Astrocyte of the spinal cord (primary cell): ENCODE measurements around the gene ELP5.

Source experiments
- DNase-seq: peaks from one replicate; pipeline ENCODE4 v3.0.0; 2011; ENCODE audit warnings: low read depth, low spot score
- H3K4me3 ChIP-seq: 2 replicates; pipeline ENCODE4 v1.5.1; 2011; ENCODE audit warnings: low read depth, mild to moderate bottlenecking, low read length, moderate library complexity
- in situ Hi-C: cut with HindIII; loops from 2 replicates; pipeline ENCODE4 v1.10.0; 2017; ENCODE audit warnings: low sequenced_read_pairs
- TF ChIP-seq, protein P1 (sequence below): IDR thresholded peaks from 2 replicates; pipeline ENCODE4 v1.5.1; 2012; ENCODE audit warnings: low read depth, mild to moderate bottlenecking, low read length, inconsistent platforms

ELP5 gene

DNA sequence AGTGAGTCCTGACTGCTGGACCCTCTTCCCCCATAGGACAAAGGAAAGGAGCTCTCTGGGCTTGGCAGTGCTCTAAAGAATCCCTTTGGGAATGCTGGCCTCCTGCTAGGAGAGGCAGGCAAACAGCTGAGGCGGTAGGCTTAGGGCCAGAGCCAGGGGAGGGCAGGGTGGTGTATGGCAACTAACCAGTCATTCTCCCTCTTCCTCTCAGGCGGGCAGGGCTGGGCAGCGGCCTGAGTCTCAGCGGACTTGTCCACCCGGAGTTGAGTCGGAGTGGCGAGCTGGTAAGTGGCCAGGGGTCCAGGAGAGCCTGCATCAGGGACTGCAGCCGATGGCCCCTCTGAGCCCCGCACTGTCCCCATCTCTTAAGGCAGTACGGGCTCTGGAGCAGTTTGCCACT lies 27.9 kb upstream of the ELP5 start:
- no peak overlapping the region for H3K4me3 ChIP-seq
- in situ Hi-C loops = no loop called here
- TF ChIP-seq, protein P1, sequence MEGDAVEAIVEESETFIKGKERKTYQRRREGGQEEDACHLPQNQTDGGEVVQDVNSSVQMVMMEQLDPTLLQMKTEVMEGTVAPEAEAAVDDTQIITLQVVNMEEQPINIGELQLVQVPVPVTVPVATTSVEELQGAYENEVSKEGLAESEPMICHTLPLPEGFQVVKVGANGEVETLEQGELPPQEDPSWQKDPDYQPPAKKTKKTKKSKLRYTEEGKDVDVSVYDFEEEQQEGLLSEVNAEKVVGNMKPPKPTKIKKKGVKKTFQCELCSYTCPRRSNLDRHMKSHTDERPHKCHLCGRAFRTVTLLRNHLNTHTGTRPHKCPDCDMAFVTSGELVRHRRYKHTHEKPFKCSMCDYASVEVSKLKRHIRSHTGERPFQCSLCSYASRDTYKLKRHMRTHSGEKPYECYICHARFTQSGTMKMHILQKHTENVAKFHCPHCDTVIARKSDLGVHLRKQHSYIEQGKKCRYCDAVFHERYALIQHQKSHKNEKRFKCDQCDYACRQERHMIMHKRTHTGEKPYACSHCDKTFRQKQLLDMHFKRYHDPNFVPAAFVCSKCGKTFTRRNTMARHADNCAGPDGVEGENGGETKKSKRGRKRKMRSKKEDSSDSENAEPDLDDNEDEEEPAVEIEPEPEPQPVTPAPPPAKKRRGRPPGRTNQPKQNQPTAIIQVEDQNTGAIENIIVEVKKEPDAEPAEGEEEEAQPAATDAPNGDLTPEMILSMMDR = no peak
- DNase-seq = no peak

DNA sequence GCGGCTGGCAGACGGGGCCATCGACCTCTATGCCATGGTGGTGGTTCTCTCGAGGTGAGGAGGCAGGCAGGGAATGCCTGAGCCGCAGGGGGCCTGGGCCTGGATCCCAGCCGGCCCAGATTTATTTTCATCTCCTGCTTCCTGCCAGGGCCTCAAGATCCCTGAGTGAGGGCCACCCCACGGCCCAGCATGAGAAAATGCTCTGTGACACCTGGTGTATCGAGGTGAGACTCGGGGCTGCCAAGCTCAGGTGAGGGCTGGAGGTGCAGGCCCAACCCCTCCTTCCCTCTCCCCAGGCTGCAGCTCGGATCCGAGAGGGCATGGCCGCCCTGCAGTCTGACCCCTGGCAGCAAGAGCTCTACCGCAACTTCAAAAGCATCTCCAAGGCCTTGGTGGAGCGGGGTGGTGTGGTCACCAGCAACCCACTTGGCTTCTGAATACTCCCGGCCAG lies 27.3 kb upstream of the ELP5 start:
- no peak for DNase-seq
- H3K4me3 ChIP-seq = no peak overlapping the region
- in situ Hi-C loops = no loop called here
- TF ChIP-seq, protein P1 = no peak

DNA sequence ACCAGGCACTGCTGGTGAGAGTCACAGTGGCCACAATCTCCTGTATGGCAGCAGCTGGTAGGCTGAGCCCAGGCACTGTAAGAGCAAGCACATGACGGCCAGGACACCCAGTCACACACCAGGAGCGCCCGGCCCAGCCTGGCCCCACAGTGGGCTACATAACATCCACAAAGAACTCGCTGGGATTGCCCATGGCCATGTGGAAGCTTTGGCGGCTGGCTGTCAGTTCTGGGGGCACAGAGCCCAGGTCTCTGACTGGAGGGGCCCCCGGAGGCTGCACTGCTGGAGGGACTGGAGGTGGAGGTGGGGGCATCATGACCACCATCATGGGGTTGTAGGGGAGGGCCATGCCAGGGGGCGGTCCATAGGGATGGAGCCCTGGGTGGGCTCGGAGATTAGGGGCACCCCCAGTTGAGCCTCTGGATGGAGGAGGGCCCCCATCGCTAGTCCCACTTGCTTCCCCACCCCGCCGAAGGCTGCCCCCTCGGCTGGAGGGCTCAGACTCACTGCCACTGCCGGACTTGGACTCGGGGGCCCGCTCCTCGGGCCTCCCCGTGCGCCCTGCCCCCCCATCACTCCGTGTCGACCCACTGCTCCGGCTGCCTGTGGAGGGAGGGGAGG lies 26.2 kb upstream of the ELP5 start:
- TF ChIP-seq, protein P1 = no peak
- DNase-seq = no peak
- H3K4me3 ChIP-seq = no peak overlapping the region
- in situ Hi-C loops = no loop called here

DNA sequence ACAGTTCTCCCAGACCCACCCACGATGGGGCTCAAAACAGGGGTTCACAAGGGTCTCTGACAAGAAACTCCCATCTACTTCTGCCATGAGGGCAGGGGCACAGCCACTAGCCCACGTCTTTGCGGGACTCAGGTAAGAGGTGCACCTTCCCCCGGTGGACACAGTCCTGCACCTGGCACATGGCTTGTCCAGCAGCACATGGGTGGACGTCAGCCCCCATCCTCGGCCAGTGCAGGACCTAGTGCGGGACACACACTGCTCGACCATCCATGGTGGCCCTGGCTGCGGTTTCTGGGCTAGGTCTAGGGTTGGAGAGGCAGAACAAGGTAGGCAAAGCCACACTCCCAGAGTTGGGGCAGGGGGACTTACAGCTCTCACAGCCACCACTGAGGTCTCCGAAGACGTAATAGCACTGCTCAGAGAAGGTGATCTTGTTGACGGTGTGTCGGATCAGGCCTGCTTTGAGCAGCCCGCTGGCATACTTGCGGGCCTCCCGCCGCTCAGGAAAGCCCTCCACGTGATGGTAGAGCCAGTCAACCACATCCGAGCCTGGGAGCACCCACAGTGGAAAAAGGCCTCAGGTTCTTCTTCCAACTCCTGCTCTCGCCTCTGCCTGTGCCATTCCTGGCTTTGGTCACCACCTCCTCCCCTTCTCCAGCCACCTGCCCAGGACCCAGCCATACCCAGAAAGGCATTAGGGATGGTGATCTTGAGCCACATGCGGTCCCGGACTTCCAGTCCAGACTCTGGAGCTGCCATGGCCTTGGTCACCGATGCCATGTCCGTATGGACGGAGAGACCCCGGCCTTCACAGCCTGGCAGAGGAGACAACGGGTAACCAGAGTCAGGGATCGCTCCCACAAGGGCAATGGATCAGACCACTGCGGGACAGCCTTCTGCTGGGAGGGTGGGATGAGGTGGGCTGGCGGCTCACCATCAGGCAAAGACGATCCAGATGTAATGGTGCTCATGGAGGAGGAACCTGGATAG lies 25.0 kb upstream of the ELP5 start:
- no peak overlapping the region for H3K4me3 ChIP-seq
- TF ChIP-seq, protein P1 = no peak
- in situ Hi-C loops = no loop called here
- DNase-seq = no peak

DNA sequence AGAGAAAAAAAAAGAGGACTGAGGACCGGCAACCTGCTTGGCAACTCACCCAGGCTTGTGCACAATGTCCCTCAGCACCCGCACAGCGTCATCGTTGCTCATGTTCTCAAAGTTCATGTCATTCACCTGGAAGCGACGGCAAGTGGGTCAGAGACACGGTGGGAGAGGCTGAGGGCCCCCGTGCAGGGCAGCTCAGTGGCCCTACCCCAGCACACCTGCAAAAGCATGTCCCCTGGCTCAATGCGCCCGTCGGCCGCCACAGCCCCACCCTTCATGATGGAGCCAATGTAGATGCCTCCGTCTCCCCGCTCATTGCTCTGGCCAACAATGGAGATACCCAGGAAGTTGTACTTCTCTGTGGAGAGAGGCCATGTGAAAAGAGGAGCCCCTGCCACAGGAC lies 23.1 kb upstream of the ELP5 start:
- H3K4me3 ChIP-seq = no peak overlapping the region
- TF ChIP-seq, protein P1 = no peak
- in situ Hi-C loops = no loop called here
- no peak for DNase-seq

GRCh38 chr17:7229504-7229903 lies 22.5 kb upstream of the ELP5 start:
- no peak overlapping the region for H3K4me3 ChIP-seq
- DNase-seq = no peak
- in situ Hi-C loops = no loop called here
- TF ChIP-seq, protein P1 = no peak
